Neural cell (in vitro differentiated cells): Measurements from ENCODE around the gene NFIB. TPM values are rescaled to one million over a fixed set of nuclear protein-coding genes. Genes with fewer than 3 reads are reported as not detected.

Source experiments
- H2AFZ ChIP-seq: fragments of 200-600, 300-800 bp; sonication (generic), shearing (Covaris generic); 2 replicates; pipeline ENCODE4 v1.6.0; 2014; ENCODE audit warnings: low read depth, mild to moderate bottlenecking, antibody characterized with exemption, low read length, moderate library complexity
- H3F3A ChIP-seq: fragments of 200-600 bp; shearing (Covaris generic); 2 replicates; pipeline ENCODE4 v1.6.1; 2016; ENCODE audit warnings: mild to moderate bottlenecking, moderate library complexity, mixed read lengths, antibody characterized with exemption, low read length; ENCODE audit not compliant: insufficient read depth, poor library complexity, severe bottlenecking
- H3K27ac ChIP-seq: fragments of 200-600, 300-800 bp; sonication (generic), shearing (Covaris generic); 2 replicates; pipeline ENCODE4 v1.5.1; 2014; ENCODE audit warnings: mild to moderate bottlenecking, low read length, moderate library complexity
- H3K27me3 ChIP-seq: fragments of 300-800, 200-600 bp; sonication (generic), shearing (Covaris generic); 2 replicates; pipeline ENCODE4 v1.6.0; 2014; ENCODE audit warnings: mild to moderate bottlenecking, low read depth, low read length, moderate library complexity; ENCODE audit not compliant: insufficient read depth
- H3K36me3 ChIP-seq: fragments of 300-800, 200-600 bp; sonication (generic), shearing (Covaris generic); 2 replicates; pipeline ENCODE4 v1.5.1; 2014; ENCODE audit warnings: mild to moderate bottlenecking, antibody characterized with exemption, low read length, moderate library complexity; ENCODE audit not compliant: insufficient read depth
- H3K4me2 ChIP-seq: fragments of 300-800, 200-600 bp; sonication (generic), shearing (Covaris generic); 2 replicates; pipeline ENCODE4 v1.6.0; 2014; ENCODE audit warnings: mild to moderate bottlenecking, low read length
- H3K4me3 ChIP-seq: fragments of 300-800, 200-600 bp; sonication (generic), shearing (Covaris generic); 2 replicates; pipeline ENCODE4 v1.5.1; 2014; ENCODE audit warnings: mild to moderate bottlenecking, low read length, moderate library complexity
- H3K79me2 ChIP-seq: fragments of 200-600 bp; shearing (Covaris generic); replicated peaks from 2 replicates; pipeline ENCODE4 v1.6.0; 2014; ENCODE audit warnings: mild to moderate bottlenecking, low read length, moderate library complexity; ENCODE audit not compliant: insufficient read depth
- H3K9ac ChIP-seq: fragments of 300-800, 200-600 bp; sonication (generic), shearing (Covaris generic); 2 replicates; pipeline ENCODE4 v1.6.1; 2016; ENCODE audit warnings: mild to moderate bottlenecking, low read length, mixed read lengths
- H3K9me2 ChIP-seq: fragments of 200-600 bp; shearing (Covaris generic); 2 replicates; pipeline ENCODE4 v1.6.1; 2016; ENCODE audit warnings: mild to moderate bottlenecking, low read length, mixed read lengths; ENCODE audit not compliant: insufficient read depth
- H3K9me3 ChIP-seq: fragments of 200-600, 300-800 bp; sonication (generic), shearing (Covaris generic); 2 replicates; pipeline ENCODE4 v1.6.1; 2016; ENCODE audit warnings: mild to moderate bottlenecking, mixed run types, low read length, moderate library complexity, mixed read lengths
- H4K20me1 ChIP-seq: fragments of 200-600 bp; shearing (Covaris generic); 2 replicates; pipeline ENCODE4 v1.6.1; 2016; ENCODE audit warnings: mild to moderate bottlenecking, mixed run types; ENCODE audit not compliant: insufficient read depth
- CTCF ChIP-seq: fragments of 450-650 bp; IDR thresholded peaks from 2 replicates; pipeline ENCODE4 v1.5.1; 2014; ENCODE audit warnings: antibody characterized with exemption, mild to moderate bottlenecking, moderate library complexity; ENCODE audit not compliant: poor library complexity, severe bottlenecking
- EP300 ChIP-seq: fragments of 450-650 bp; conservative IDR thresholded peaks from 2 replicates; pipeline ENCODE4 v1.6.1; 2014; ENCODE audit warnings: antibody characterized with exemption, mild to moderate bottlenecking, moderate library complexity; ENCODE audit not compliant: poor library complexity, severe bottlenecking
- EZH2 ChIP-seq: fragments of 200-600, 300-800 bp; shearing (Covaris generic), sonication (generic); IDR thresholded peaks from 2 replicates; pipeline ENCODE4 v1.6.1; 2014; ENCODE audit warnings: antibody characterized with exemption, low read length, borderline replicate concordance, mild to moderate bottlenecking; ENCODE audit not compliant: insufficient read depth, poor library complexity, severe bottlenecking
- MXI1 ChIP-seq: fragments of 450-650 bp; conservative IDR thresholded peaks from 2 replicates; pipeline ENCODE4 v1.6.1; 2014; ENCODE audit warnings: antibody characterized with exemption, mild to moderate bottlenecking; ENCODE audit not compliant: poor library complexity, severe bottlenecking
- POLR2AphosphoS5 ChIP-seq: IDR thresholded peaks from 2 replicates; pipeline ENCODE4 v1.6.1; 2012
- RAD21 ChIP-seq: fragments of 450-650 bp; conservative IDR thresholded peaks from 2 replicates; pipeline ENCODE4 v1.6.1; 2014; ENCODE audit warnings: antibody characterized with exemption, mild to moderate bottlenecking, moderate library complexity
- SMC3 ChIP-seq: fragments of 450-650 bp; conservative IDR thresholded peaks from 2 replicates; pipeline ENCODE4 v1.6.1; 2014; ENCODE audit warnings: antibody characterized with exemption, mild to moderate bottlenecking, moderate library complexity; ENCODE audit not compliant: poor library complexity
- TAF1 ChIP-seq: IDR thresholded peaks from 2 replicates; pipeline ENCODE4 v1.6.1; 2012; ENCODE audit warnings: low read depth
- polyA plus RNA-seq: library from polyadenylated mRNA; depleted of rRNA; stranded (reverse); fragments of >200 nt; gene quantifications from 2 replicates; pipeline ENCODE4 v1.2.3, GENCODE V29; 2014
- TF ChIP-seq, protein P1 (sequence below): IDR thresholded peaks from 2 replicates; pipeline ENCODE4 v1.6.1; 2012; ENCODE audit warnings: borderline replicate concordance

NFIB gene
- polyA plus RNA-seq, 1 donor from 2014 or later, result 0.73 TPM

DNA sequence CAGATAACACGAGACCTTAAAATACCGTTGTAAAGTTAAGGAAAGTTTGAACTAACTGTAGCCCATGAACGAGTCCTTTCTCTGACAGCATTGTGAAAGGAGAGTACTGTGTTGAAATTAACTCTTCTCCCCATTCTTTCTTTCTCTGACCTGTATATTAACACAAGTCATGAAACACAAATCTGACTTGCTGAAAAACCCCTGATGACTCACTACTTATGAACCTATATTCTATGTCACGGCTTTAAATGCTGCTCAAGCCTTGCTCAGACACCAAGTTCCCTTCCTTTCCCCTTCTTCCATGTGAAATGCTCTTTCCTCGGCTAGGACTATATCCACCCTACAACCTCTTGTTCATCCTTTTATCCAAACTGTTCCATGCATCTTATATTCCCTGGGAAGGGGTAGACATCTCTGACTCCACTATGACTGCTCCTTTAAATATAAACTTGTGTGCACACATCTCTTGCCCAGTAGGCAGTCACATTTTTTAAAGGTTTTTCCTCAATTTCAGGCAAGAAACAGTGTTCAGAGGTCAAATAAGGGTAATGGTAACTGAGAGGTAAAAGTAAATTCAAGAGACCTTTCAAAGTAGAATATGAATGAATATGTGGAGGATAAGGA is 142.9 kb downstream of the NFIB start:
- Histone ChIP-seq H3K27ac (no peak overlapping the region), H3K4me3 (no peak overlapping the region), H3K79me2 (no peaks in the 10 kb centered on the region), H2AFZ (no peak overlapping the region), H3K9me2 (no peaks in the 10 kb centered on the region), H3K4me2 (no peak overlapping the region), H3K27me3 (no peaks in the 10 kb centered on the region), H3K9ac (no peak overlapping the region), H3K9me3 (no peaks in the 10 kb centered on the region), H4K20me1 (no peaks in the 10 kb centered on the region), H3F3A (no peaks in the 10 kb centered on the region), H3K36me3 (no peaks in the 10 kb centered on the region)
- TF ChIP-seq MXI1, result no peak
- TF ChIP-seq SMC3, result no peak
- no peak for TF ChIP-seq EZH2
- TF ChIP-seq EP300, result no peak
- TF ChIP-seq RAD21, result no peak
- TF ChIP-seq CTCF, result no peak
- TF ChIP-seq, protein P1, sequence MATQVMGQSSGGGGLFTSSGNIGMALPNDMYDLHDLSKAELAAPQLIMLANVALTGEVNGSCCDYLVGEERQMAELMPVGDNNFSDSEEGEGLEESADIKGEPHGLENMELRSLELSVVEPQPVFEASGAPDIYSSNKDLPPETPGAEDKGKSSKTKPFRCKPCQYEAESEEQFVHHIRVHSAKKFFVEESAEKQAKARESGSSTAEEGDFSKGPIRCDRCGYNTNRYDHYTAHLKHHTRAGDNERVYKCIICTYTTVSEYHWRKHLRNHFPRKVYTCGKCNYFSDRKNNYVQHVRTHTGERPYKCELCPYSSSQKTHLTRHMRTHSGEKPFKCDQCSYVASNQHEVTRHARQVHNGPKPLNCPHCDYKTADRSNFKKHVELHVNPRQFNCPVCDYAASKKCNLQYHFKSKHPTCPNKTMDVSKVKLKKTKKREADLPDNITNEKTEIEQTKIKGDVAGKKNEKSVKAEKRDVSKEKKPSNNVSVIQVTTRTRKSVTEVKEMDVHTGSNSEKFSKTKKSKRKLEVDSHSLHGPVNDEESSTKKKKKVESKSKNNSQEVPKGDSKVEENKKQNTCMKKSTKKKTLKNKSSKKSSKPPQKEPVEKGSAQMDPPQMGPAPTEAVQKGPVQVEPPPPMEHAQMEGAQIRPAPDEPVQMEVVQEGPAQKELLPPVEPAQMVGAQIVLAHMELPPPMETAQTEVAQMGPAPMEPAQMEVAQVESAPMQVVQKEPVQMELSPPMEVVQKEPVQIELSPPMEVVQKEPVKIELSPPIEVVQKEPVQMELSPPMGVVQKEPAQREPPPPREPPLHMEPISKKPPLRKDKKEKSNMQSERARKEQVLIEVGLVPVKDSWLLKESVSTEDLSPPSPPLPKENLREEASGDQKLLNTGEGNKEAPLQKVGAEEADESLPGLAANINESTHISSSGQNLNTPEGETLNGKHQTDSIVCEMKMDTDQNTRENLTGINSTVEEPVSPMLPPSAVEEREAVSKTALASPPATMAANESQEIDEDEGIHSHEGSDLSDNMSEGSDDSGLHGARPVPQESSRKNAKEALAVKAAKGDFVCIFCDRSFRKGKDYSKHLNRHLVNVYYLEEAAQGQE, result no peak
- no peak for TF ChIP-seq POLR2AphosphoS5
- TF ChIP-seq TAF1, result no peak

GRCh38 chr9:14170392-14170931 is 143.5 kb downstream of the NFIB start:
- H2AFZ ChIP-seq, result no peak overlapping the region
- H3K9me2 ChIP-seq, result no peaks in the 10 kb centered on the region
- no peak overlapping the region for H3K27ac ChIP-seq
- TF ChIP-seq MXI1 (no peak), CTCF (no peak)
- H3K4me3 ChIP-seq, result no peak overlapping the region
- H3K4me2 ChIP-seq, result no peak overlapping the region
- no peaks in the 10 kb centered on the region for H4K20me1 ChIP-seq
- no peaks in the 10 kb centered on the region for H3K79me2 ChIP-seq
- no peaks in the 10 kb centered on the region for H3K27me3 ChIP-seq
- no peaks in the 10 kb centered on the region for H3K9me3 ChIP-seq
- H3K36me3 ChIP-seq, result no peaks in the 10 kb centered on the region
- H3F3A ChIP-seq, result no peaks in the 10 kb centered on the region
- H3K9ac ChIP-seq, result no peak overlapping the region
